ENCODE data around the gene FOXRED2. TPM values are rescaled to one million over a fixed set of nuclear protein-coding genes. Genes with fewer than 3 reads are reported as not detected.

The FOXRED2 gene
- total RNA-seq, 2 donors from 2014 or later: 6.8 to 13.8 TPM

- Histone ChIP-seq H3K27me3 (replicated peaks; ENCODE audit: insufficient read depth) (no peaks in the 10 kb centered on the region), H3K27ac (no peak overlapping the region), H3K36me3 (peaks cover 5% of the 10 kb centered on the region), H3K9me3 (no peaks in the 10 kb centered on the region), H3K4me3 (no peak overlapping the region), H3K4me1 (ENCODE audit: control insufficient read depth in 1 of 2, low read depth in 2 of 2) (no peaks in the 10 kb centered on the region)
- ATAC-seq (ENCODE audit: insufficient number of reproducible peaks, low FRiP score, low read depth): no peak
- DNase-seq (ENCODE audit: low spot score): no peak
- TF ChIP-seq CTCF (IDR thresholded peaks at IDR 0.05): no peak
Observed at GRCh38 chr22:36491155-36491554, 15.7 kb downstream of the FOXRED2 start.

GRCh38 chr22:36486619-36487384 lies 20.0 kb downstream of the FOXRED2 start:
- ATAC-seq (ENCODE audit: insufficient number of reproducible peaks, low FRiP score, low read depth) (no peak), DNase-seq (ENCODE audit: low spot score) (no peak)
- Histone ChIP-seq H3K27ac (no peak overlapping the region), H3K9me3 (no peaks in the 10 kb centered on the region), H3K36me3 (peaks cover 5% of the 10 kb centered on the region), H3K27me3 (replicated peaks; ENCODE audit: insufficient read depth) (no peaks in the 10 kb centered on the region), H3K4me3 (no peak overlapping the region), H3K4me1 (ENCODE audit: control insufficient read depth in 1 of 2, low read depth in 2 of 2) (peaks cover 5% of the 10 kb centered on the region in 2 donors)
- TF ChIP-seq CTCF (IDR thresholded peaks at IDR 0.05): peak; percentile 68

GRCh38 chr22:36481393-36482168 lies 25.3 kb downstream of the FOXRED2 start, which contains the start of gene TXN2:
TSS of gene TXN2 (minus strand) at chr22:36481640. CDS start at chr22:36480837, 803 bp downstream.
- ATAC-seq (ENCODE audit: insufficient number of reproducible peaks, low FRiP score, low read depth): peak; percentile 89
- Histone ChIP-seq H3K36me3 (peaks cover 11% of the 10 kb centered on the region), H3K4me1 (ENCODE audit: control insufficient read depth in 1 of 2, low read depth in 2 of 2) (peaks cover 8 to 20% of the 10 kb centered on the region in 2 donors), H3K27me3 (replicated peaks; ENCODE audit: insufficient read depth) (no peaks in the 10 kb centered on the region), H3K9me3 (no peaks in the 10 kb centered on the region), H3K4me3 (peak within 1 kb of the TSS; percentile 91), H3K27ac (peak within 1 kb of the TSS; percentile 96 to 98)
- DNase-seq (ENCODE audit: low spot score): peak; percentile 93
- no peak for TF ChIP-seq CTCF (IDR thresholded peaks at IDR 0.05)

GRCh38 chr22:36480941-36481392 lies 25.9 kb downstream of the FOXRED2 start:
- peaks cover 17% of the 10 kb centered on the region for H3K36me3 ChIP-seq
- no peak for DNase-seq (ENCODE audit: low spot score)
- peaks cover 8 to 20% of the 10 kb centered on the region in 2 donors for H3K4me1 ChIP-seq (ENCODE audit: control insufficient read depth in 1 of 2, low read depth in 2 of 2)
- no peak for ATAC-seq (ENCODE audit: insufficient number of reproducible peaks, low FRiP score, low read depth)
- no peaks in the 10 kb centered on the region for H3K27me3 ChIP-seq (replicated peaks; ENCODE audit: insufficient read depth)
- H3K4me3 ChIP-seq: peak overlapping the region; percentile 91
- no peak for TF ChIP-seq CTCF (IDR thresholded peaks at IDR 0.05)
- peak overlapping the region; percentile 96 to 98 for H3K27ac ChIP-seq
- no peaks in the 10 kb centered on the region for H3K9me3 ChIP-seq

- no peaks in the 10 kb centered on the region for H3K27me3 ChIP-seq (replicated peaks; ENCODE audit: insufficient read depth)
- TF ChIP-seq CTCF (IDR thresholded peaks at IDR 0.05): no peak
- H3K9me3 ChIP-seq: no peaks in the 10 kb centered on the region
- DNase-seq (ENCODE audit: low spot score) (no peak), ATAC-seq (ENCODE audit: insufficient number of reproducible peaks, low FRiP score, low read depth) (no peak)
- H3K36me3 ChIP-seq: peaks cover 25% of the 10 kb centered on the region
- no peak overlapping the region for H3K4me3 ChIP-seq
- H3K27ac ChIP-seq: no peak overlapping the region
- peaks cover 8 to 20% of the 10 kb centered on the region in 2 donors for H3K4me1 ChIP-seq (ENCODE audit: control insufficient read depth in 1 of 2, low read depth in 2 of 2)
Observed at GRCh38 chr22:36478966-36479365, 27.9 kb downstream of the FOXRED2 start.
